ENCODE data around the gene PUM2.
"Not testable (repeated sequence)": the region's sequence is repeated elsewhere in the genome, so short reads cannot be mapped to it uniquely, and the experiment has no call there.

PUM2 gene, protein sequence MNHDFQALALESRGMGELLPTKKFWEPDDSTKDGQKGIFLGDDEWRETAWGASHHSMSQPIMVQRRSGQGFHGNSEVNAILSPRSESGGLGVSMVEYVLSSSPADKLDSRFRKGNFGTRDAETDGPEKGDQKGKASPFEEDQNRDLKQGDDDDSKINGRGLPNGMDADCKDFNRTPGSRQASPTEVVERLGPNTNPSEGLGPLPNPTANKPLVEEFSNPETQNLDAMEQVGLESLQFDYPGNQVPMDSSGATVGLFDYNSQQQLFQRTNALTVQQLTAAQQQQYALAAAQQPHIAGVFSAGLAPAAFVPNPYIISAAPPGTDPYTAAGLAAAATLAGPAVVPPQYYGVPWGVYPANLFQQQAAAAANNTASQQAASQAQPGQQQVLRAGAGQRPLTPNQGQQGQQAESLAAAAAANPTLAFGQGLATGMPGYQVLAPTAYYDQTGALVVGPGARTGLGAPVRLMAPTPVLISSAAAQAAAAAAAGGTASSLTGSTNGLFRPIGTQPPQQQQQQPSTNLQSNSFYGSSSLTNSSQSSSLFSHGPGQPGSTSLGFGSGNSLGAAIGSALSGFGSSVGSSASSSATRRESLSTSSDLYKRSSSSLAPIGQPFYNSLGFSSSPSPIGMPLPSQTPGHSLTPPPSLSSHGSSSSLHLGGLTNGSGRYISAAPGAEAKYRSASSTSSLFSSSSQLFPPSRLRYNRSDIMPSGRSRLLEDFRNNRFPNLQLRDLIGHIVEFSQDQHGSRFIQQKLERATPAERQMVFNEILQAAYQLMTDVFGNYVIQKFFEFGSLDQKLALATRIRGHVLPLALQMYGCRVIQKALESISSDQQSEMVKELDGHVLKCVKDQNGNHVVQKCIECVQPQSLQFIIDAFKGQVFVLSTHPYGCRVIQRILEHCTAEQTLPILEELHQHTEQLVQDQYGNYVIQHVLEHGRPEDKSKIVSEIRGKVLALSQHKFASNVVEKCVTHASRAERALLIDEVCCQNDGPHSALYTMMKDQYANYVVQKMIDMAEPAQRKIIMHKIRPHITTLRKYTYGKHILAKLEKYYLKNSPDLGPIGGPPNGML

DNA sequence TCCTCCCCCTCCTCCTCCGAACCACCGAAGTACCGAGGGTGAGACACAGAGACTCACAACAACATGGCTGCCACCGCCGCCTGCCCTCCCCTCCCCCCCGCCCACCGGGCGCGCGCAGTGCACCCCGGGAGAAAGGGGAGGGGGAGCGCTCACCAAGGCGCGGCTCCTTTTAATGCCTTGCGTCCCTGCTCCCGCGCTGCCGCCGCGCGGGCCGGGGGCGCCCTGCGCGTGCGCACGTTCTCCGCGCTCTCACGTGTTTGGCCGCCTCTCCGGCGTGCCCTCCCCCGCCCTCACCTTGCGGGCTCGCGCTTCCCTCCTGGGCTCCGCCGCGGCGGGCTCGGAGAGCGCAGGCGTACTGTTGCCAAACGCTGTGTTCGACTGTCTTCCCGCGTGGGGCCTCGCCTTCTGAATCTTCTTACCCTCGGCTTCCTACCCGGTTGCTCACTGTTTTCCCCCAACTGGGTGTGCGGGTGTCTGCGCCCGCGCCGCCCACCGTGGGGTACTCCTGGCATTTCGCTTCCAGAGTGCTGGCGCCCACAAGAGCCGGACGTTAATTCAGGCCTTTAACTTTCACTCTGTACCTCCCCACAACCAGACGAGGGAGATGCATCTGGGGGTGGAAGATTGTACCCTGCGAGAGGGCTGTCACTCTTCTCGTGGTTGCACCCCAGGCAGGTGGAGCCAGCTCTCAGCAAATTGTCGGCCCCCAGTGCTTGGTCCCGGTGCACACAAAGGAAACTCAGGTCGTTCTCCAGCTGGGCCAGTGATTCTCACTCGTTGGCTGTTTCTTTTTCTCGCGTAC, at the start of gene PUM2:
Gene PUM2, minus strand, starts transcription at position 92 of the 802 bp plus-strand sequence. CDS start 23,484 bp downstream, outside the sequence.
- peak; percentile 97 for DNase-seq

- DNase-seq, result no peak
These were observed 49.7 kb upstream of the PUM2 start for GRCh38 chr2:20400306-20400705.

DNA sequence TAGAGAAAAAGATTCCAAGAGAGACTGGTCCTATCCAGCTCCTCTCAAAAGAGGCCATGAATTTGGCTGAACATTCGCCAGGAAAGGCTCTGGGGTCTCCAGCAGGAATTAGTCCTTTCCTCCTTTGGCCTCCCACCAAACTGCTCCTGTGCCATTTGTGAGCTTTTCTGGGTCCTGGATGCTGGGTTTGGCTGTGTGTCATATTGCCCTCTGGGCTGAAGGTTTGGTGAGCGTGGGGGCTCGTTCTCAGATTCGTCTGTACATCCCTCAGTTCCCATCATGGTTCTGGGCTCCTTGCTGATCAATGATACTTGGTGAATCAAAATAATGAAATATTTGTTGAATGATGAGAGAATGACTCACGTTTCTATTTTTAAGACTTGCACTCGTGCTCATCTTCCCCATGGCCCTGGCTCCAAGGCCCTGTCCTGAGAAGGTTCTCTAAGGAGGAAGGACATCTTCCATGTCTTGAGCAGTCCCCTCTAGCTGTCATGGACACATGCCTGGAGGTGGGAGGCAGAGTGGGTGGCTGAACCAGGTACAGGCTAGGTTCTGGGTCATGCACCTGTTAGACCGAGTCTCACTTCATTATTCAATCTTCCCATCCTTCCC, 48.4 kb upstream of the PUM2 start:
- no peak for DNase-seq

DNA sequence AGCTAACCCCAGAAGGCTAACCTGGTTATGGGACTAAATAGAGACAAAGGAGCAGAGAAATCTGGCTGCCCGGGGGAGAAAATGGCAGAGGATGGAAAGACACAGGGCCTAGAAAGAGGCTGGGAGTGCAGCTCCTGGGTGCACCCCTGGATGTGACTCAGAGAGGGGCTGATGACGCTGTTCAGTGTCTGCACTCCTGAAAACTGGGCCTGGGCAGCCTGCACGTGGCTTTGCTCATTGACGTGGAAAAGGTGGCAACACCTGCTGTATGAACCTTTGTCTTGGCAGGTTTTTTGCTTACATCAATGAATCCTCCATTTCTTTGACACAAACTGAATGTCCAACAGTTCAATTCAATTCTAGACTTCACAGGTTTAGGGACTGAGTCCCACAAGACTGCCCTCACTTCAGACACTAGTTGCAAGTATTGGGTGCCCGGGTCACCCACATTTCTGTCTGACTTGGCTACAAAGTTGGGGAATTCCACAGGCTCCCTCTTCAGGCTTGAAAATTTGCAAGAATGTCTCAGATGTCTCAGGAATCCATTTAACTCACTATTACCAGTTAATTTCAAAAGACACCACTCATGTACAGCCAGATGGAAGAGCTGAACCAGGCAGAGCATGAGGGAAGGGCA, 47.3 kb upstream of the PUM2 start:
- DNase-seq, result no peak

- DNase-seq, result no peak
These were observed 45.8 kb upstream of the PUM2 start for GRCh38 chr2:20396356-20397000.

GRCh38 chr2:20393986-20394385, 43.3 kb upstream of the PUM2 start:
- no peak for DNase-seq

DNA sequence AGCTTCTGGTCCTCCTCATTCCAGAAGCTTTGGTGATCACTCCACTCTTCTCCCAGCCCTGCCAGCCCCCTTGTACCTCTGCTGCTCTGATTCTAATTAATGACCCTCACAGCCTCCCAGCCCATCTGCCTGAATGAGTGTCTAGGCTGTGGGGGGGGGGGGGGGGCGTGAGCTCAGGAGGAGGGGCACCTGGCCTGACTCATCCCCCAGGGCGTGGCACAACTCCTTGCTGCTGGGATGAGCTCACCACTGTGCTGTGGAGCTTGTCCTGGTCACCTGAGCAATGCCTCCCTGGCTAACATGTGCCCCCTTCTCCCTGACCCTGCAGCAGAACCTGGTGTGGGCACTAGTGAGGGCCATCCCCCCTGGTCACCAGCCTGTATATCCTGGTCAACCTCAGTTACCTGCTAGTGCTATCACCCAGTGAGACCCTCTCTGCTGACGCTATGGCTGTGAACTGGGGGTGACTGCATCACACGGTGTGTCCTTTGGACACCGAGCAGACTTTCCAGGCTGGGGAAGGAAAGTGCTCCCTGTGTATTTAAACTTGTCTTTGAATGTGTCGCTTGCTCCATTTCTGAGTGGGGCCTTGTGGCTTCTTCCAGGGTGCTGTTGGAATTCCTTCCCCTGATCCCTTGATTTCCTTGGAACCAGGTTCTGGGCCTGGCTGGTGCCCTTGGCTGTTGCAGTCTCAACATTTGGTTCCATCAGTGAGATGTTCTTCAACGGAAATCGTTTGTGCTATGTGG, 41.5 kb upstream of the PUM2 start:
- DNase-seq, result no peak

GRCh38 chr2:20390524-20391123, 40.0 kb upstream of the PUM2 start:
- DNase-seq, result no peak

DNA sequence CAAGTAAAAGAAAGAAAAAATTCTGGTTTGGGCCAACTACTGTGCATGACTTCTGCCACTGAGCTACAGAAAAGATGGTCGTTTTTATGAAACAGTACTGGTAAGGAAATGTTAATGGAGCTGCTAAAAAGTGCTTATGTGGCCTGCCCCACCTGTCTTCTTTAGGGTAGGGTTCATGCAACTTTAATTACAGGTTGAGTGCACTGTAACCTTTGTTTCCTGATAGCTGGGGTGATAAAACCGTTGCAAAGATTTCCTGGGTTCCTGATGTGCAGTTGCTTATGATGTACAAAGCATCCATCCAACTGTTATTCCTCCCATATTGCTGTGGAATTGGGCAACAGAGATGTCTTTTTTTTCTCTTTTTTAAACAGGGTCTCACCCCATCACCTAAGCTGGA, 34.3 kb upstream of the PUM2 start:
- DNase-seq, result no peak

GRCh38 chr2:20382965-20383810, 32.5 kb upstream of the PUM2 start:
- no peak for DNase-seq

DNA sequence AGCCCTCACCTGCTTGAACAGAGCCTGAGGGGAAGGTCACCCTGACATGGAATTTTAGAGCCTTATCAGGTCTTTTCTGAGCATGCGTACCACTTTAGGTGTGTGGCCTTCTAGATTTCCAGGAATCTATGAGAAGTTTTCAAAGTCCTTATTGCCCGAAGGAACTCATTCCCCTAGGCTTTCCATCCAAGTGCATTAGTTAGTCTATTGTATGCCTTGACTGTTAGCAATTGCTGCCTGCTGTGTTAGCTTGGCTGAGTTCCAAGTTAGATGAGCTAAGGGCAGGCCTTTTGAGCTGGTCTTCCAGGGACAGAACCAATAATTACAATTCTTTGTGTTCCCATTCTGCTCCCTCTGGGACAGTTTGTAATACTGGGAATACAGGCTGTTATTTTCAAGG, 30.8 kb upstream of the PUM2 start:
- no peak for DNase-seq

DNA sequence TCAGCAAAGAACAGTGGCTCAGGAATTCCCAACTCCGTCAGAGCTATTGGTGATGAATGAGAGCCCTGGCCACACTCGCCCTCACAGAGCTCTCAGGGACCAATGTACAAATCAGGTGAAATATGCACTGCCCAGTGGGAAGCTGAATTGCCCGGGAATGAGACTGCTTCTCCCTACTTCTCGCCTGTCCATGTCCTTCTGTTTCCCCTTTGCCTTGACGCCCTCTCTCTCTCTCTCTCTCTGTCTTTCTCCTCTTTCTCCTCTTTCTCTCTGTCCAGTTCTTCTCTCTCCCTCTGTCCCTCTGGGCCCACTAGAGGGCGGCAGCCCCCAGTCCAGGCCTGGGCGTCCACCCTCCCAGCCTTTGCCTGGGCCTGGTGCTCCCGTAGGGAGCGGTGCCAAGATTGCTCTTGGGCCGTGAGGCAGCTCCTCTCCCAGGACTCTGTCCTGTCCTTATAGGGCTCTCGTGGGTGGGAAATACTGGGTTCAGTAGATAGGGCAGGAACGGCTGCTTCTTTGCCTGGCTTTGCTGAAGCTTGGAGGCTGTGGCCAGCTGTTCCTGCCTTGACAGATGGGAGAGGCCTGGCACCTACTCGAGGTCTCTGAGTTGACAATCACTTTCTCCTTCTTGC, 28.4 kb upstream of the PUM2 start:
- no peak for DNase-seq

GRCh38 chr2:20378341-20378740, 27.7 kb upstream of the PUM2 start:
- DNase-seq, result no peak

DNA sequence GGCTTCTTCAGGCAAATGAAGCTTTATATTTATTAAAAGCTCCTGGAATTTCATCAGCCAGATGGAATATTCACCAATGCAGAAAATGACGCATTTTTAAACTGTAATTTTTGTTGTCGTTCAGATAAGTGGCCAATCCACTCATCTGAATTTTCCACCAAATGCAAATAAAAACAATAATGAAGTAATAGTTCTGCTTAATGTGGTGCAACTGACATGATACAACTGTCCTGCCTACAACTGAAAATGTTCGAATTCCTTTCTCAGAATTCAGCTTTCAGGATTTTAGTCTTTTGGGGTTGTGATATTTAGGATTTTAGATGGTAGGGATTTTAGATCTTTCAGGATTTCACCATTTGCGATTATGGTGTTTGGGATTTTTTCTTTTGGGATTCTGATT, 27.1 kb upstream of the PUM2 start:
- DNase-seq, result no peak

GRCh38 chr2:20374982-20375381, 24.3 kb upstream of the PUM2 start:
- not testable (repeated sequence) for DNase-seq

- DNase-seq, result no peak
These were observed 22.4 kb upstream of the PUM2 start for GRCh38 chr2:20372896-20373640.

DNA sequence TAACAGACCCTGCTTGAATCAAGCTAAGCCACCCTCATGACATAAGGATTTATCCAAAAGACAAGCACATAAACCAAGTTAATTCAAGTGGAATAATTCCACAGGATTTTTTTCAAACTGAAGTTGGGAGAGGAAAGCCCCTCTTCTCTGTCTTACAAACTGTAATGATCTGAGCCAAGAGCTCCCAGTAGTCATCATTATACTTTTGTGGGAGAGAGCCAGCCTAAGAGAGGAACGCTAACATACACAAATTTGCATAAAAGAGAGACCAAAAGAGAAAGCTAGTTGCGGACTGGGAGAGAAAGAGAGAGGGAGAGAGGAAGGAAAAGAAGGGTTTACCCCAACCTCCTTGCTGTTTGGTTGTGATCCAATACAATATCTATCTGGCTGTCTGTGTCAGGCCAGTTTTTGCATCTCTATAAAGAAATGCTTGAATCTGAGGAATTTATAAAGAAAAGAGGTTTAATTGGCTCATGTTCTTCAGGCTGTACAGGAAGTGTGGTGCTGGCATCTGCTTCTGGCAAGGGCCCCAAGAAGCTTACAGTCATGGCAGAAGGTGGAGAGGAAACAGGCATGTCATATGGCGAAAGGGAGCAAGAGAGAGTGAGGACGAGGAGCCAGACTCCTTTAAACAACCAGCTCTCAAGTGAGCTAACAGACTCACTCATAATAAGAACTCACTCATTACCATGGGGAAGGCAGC, 20.8 kb upstream of the PUM2 start:
- no peak for DNase-seq
